Left renal cortex interstitium (tissue), 4 donors: ENCODE measurements around the gene FERMT2. TPM values are rescaled to one million over a fixed set of nuclear protein-coding genes. Genes with fewer than 3 reads are reported as not detected.

ENCODE experiments used
- DNase-seq, 4 donors: peaks; one replicate each; pipeline ENCODE4 v3.0.0-alpha.2; 2013; ENCODE audit warnings: low read depth in 4 of 4, low spot score in 2 of 4, missing footprints in 1 of 4
- polyA plus RNA-seq, 4 donors: library from polyadenylated mRNA; unstranded; fragments of 120-200 nt; gene quantifications; one replicate each; pipeline ENCODE4 v1.2.1, GENCODE V29; 2013; ENCODE audit not compliant: insufficient read length in 4 of 4

FERMT2 gene
- 100 to 1,000 TPM; 147 to 185 (median 169) TPM for polyA plus RNA-seq

- DNase-seq = peak; percentile 41 to 86 (median 78)
Observed at GRCh38 chr14:52950898-52951680, at the start of gene FERMT2. FERMT2 (minus strand) TSS chr14:52951050; CDS start chr14:52950568, 482 bp downstream.

GRCh38 chr14:52998376-52999015 lies 47.6 kb upstream of the FERMT2 start:
- no peak for DNase-seq

- DNase-seq = no peak
Observed at GRCh38 chr14:52996493-52996892, 45.6 kb upstream of the FERMT2 start.

- no peak for DNase-seq
Observed at GRCh38 chr14:52995998-52996397, 45.1 kb upstream of the FERMT2 start.

GRCh38 chr14:52992236-52992870 lies 41.5 kb upstream of the FERMT2 start:
- no peak for DNase-seq

GRCh38 chr14:52988139-52988538 lies 37.3 kb upstream of the FERMT2 start:
- DNase-seq = no peak

- no peak for DNase-seq
Observed at GRCh38 chr14:52987514-52987913, 36.7 kb upstream of the FERMT2 start.

- DNase-seq = no peak
Observed at GRCh38 chr14:52987042-52987441, 36.2 kb upstream of the FERMT2 start.

- DNase-seq = no peak
Observed at GRCh38 chr14:52977798-52978197, 26.9 kb upstream of the FERMT2 start.

- no peak for DNase-seq
Observed at GRCh38 chr14:52974406-52974805, 23.6 kb upstream of the FERMT2 start.

- DNase-seq = peak in 1 of 4 donors; percentile 23
Observed at GRCh38 chr14:52961060-52961639, 10.3 kb upstream of the FERMT2 start.

- no peak for DNase-seq
Observed at GRCh38 chr14:52960627-52961026, 9.8 kb upstream of the FERMT2 start.

GRCh38 chr14:52954346-52955214 lies 3.7 kb upstream of the FERMT2 start:
- no peak for DNase-seq

GRCh38 chr14:52951681-52952554 lies 1.1 kb upstream of the FERMT2 start:
- peak in 3 of 4 donors; percentile 50 to 85 (median 52) for DNase-seq

GRCh38 chr14:52950410-52950897 lies 396 bp downstream of the FERMT2 start:
- peak in 3 of 4 donors; percentile 49 to 62 (median 61) for DNase-seq

- peak in 2 of 4 donors; percentile 44 to 68 for DNase-seq
Observed at GRCh38 chr14:52949711-52950409, 990 bp downstream of the FERMT2 start.

- DNase-seq = no peak
Observed at GRCh38 chr14:52949249-52949648, 1.6 kb downstream of the FERMT2 start.

GRCh38 chr14:52948836-52949235 lies 2.0 kb downstream of the FERMT2 start:
- no peak for DNase-seq
